Activated naive CD4-positive, alpha-beta T cell treated with anti-CD3 and anti-CD28 coated beads for 36 hours (primary cell): ENCODE measurements around the gene DNLZ. TPM values are rescaled to one million over a fixed set of nuclear protein-coding genes. Genes with fewer than 3 reads are reported as not detected.
A peak's percentile ranks its signal among the peaks of the same experiment; 100 is the strongest.

Experiments
- CTCF ChIA-PET: fragments of 350-600 bp; sonication (Branson Sonifier 250); formaldehyde crosslinking; loops from one replicate; lab custom pipeline; 2021; ENCODE audit warnings: antibody characterized with exemption; lab: Charles Lee
- DNase-seq: peaks from one replicate; pipeline ENCODE4 v3.0.0-alpha.2; 2020
- H3K27ac Mint-ChIP-seq: one replicate; pipeline ENCODE4 v1.8.0; 2021; ENCODE audit warnings: mild to moderate bottlenecking, mixed read lengths
- H3K27me3 Mint-ChIP-seq: one replicate; pipeline ENCODE4 v1.8.0; 2021; ENCODE audit warnings: low read depth, mixed read lengths
- H3K36me3 Mint-ChIP-seq: one replicate; pipeline ENCODE4 v1.8.0; 2021; ENCODE audit warnings: low read depth, mixed read lengths
- H3K4me1 Mint-ChIP-seq: one replicate; pipeline ENCODE4 v1.8.0; 2021; ENCODE audit warnings: low read depth, mixed read lengths
- H3K4me3 Mint-ChIP-seq: one replicate; pipeline ENCODE4 v1.8.0; 2021; ENCODE audit warnings: mild to moderate bottlenecking, moderate library complexity, mixed read lengths
- H3K9me3 Mint-ChIP-seq: one replicate; pipeline ENCODE4 v1.8.0; 2021; ENCODE audit warnings: mixed read lengths
- intact Hi-C: fragments of 100-400 bp; cut with micrococcal nuclease; formaldehyde crosslinking; loops from one replicate; pipeline ENCODE4 v1.15.1; 2023
- total RNA-seq, 2 experiments: library from RNA; stranded (reverse); gene quantifications; one replicate each; pipeline ENCODE4 v1.2.3, GENCODE V29; 2021

DNLZ gene
- total RNA-seq, 2 experiments from 2014 or later = 9.9 to 12.0 TPM

- DNase-seq = no peak
- Mint-ChIP-seq H3K4me1 (peaks cover 19% of the 10 kb centered on the region), H3K9me3 (no peaks in the 10 kb centered on the region), H3K36me3 (peaks cover 35% of the 10 kb centered on the region), H3K27ac (no peak overlapping the region), H3K4me3 (no peak overlapping the region), H3K27me3 (no peaks in the 10 kb centered on the region)
- intact Hi-C loops = no loop called here
- CTCF ChIA-PET = interaction anchor here (1.4 kb wide), 1 partner anchor 15 kb away, joined by 5 read pairs; no protein-coding TSS in a partner anchor
These were observed 32.0 kb upstream of the DNLZ start for GRCh38 chr9:136395345-136396218.

GRCh38 chr9:136395020-136395340 is 31.4 kb upstream of the DNLZ start:
- Mint-ChIP-seq H3K9me3 (no peaks in the 10 kb centered on the region), H3K27me3 (no peaks in the 10 kb centered on the region), H3K4me3 (no peak overlapping the region), H3K4me1 (peaks cover 18% of the 10 kb centered on the region), H3K27ac (peak overlapping the region; percentile 30), H3K36me3 (peaks cover 35% of the 10 kb centered on the region)
- no peak for DNase-seq
- CTCF ChIA-PET = no interaction called here
- intact Hi-C loops = no loop called here

- peaks cover 37% of the 10 kb centered on the region for H3K36me3 Mint-ChIP-seq
- no peak overlapping the region for H3K4me3 Mint-ChIP-seq
These were observed 30.9 kb upstream of the DNLZ start for GRCh38 chr9:136394312-136395019.

DNA sequence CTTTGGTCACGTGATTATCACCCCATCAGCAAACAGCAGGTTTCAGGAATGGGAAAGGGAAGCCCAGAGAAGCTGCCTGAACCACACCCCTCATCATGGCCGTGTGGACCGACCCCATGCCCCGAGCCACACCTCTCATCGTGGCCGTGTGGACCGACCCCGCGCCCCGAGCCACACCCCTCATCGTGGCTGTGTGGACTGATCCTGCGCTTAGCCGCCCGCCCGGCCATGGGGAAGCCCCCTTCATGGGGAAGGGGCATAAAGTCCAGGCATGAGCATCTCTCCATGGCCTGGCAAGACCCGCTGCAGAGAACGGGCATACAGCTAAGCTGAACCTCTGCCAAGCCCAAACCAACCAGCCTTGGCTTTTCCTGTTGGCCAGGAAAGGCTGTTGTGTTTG is 30.0 kb upstream of the DNLZ start:
- DNase-seq = no peak
- no peak overlapping the region for H3K27ac Mint-ChIP-seq
- intact Hi-C loops = no loop called here
- CTCF ChIA-PET = no interaction called here
- H3K27me3 Mint-ChIP-seq = no peaks in the 10 kb centered on the region
- peaks cover 31% of the 10 kb centered on the region for H3K36me3 Mint-ChIP-seq
- H3K9me3 Mint-ChIP-seq = no peaks in the 10 kb centered on the region
- no peak overlapping the region for H3K4me3 Mint-ChIP-seq
- H3K4me1 Mint-ChIP-seq = peaks cover 10% of the 10 kb centered on the region

More at GRCh38 chr9:136394312-136395019, 30.9 kb upstream of the DNLZ start:
- no peaks in the 10 kb centered on the region for H3K9me3 Mint-ChIP-seq
- peak overlapping the region; percentile 30 for H3K27ac Mint-ChIP-seq
- intact Hi-C loops = no loop called here
- H3K4me1 Mint-ChIP-seq = peaks cover 18% of the 10 kb centered on the region
- no peak for DNase-seq
- H3K27me3 Mint-ChIP-seq = no peaks in the 10 kb centered on the region
- CTCF ChIA-PET = no interaction called here

GRCh38 chr9:136392538-136393449 is 29.2 kb upstream of the DNLZ start:
- no peaks in the 10 kb centered on the region for H3K9me3 Mint-ChIP-seq
- CTCF ChIA-PET = no interaction called here
- no peak overlapping the region for H3K27ac Mint-ChIP-seq
- H3K4me3 Mint-ChIP-seq = no peak overlapping the region
- peaks cover 4% of the 10 kb centered on the region for H3K4me1 Mint-ChIP-seq
- intact Hi-C loops = no loop called here
- peaks cover 31% of the 10 kb centered on the region for H3K36me3 Mint-ChIP-seq
- no peak for DNase-seq
- H3K27me3 Mint-ChIP-seq = no peaks in the 10 kb centered on the region

GRCh38 chr9:136391737-136392537 is 28.4 kb upstream of the DNLZ start:
- peaks cover 34% of the 10 kb centered on the region for H3K36me3 Mint-ChIP-seq
- no peaks in the 10 kb centered on the region for H3K27me3 Mint-ChIP-seq
- no peak overlapping the region for H3K4me3 Mint-ChIP-seq
- peaks cover 1% of the 10 kb centered on the region for H3K4me1 Mint-ChIP-seq
- CTCF ChIA-PET = interaction anchor here (0.8 to 1.2 kb wide), 2 partner anchors 11 to 19 kb away, joined by 3 to 4 read pairs; no protein-coding TSS in a partner anchor
- H3K27ac Mint-ChIP-seq = no peak overlapping the region
- no peaks in the 10 kb centered on the region for H3K9me3 Mint-ChIP-seq
- intact Hi-C loops = no loop called here
- DNase-seq = no peak

DNA sequence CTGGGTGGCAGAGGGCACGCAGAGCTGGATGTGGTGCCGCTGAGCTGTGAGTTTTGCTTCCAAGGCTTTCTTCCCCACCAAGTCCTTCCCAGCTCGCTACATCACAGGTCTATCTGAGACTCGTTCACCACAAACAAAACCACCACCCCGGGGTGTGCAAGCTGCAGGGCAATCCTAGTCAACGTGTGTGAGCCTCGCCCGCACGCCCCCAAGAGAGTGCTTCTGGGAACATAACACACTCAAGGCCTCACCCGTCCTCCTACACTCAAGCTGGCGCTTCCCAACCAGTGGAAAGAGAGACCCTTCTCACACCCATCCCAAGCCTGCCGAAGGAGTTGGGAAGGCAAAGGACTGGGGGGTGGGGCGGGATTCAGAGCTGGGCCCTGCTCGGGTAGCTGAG is 25.9 kb upstream of the DNLZ start:
- no peak overlapping the region for H3K4me3 Mint-ChIP-seq
- H3K27me3 Mint-ChIP-seq = no peaks in the 10 kb centered on the region
- H3K36me3 Mint-ChIP-seq = peaks cover 38% of the 10 kb centered on the region
- intact Hi-C loops = no loop called here
- no peak for DNase-seq
- CTCF ChIA-PET = interaction anchor here (0.6 to 1.5 kb wide), 5 partner anchors 8 to 26 kb away, joined by 3 to 5 read pairs (median 3); partner anchors contain the start of gene DNLZ
- H3K9me3 Mint-ChIP-seq = no peaks in the 10 kb centered on the region
- H3K27ac Mint-ChIP-seq = no peak overlapping the region
- peaks cover 2% of the 10 kb centered on the region for H3K4me1 Mint-ChIP-seq

GRCh38 chr9:136387217-136387616 is 23.7 kb upstream of the DNLZ start:
- H3K27ac Mint-ChIP-seq = no peak overlapping the region
- no peaks in the 10 kb centered on the region for H3K9me3 Mint-ChIP-seq
- H3K36me3 Mint-ChIP-seq = peaks cover 40% of the 10 kb centered on the region
- CTCF ChIA-PET = no interaction called here
- no peak overlapping the region for H3K4me3 Mint-ChIP-seq
- no peaks in the 10 kb centered on the region for H3K27me3 Mint-ChIP-seq
- H3K4me1 Mint-ChIP-seq = peaks cover 2% of the 10 kb centered on the region
- DNase-seq = no peak
- intact Hi-C loops = no loop called here

DNA sequence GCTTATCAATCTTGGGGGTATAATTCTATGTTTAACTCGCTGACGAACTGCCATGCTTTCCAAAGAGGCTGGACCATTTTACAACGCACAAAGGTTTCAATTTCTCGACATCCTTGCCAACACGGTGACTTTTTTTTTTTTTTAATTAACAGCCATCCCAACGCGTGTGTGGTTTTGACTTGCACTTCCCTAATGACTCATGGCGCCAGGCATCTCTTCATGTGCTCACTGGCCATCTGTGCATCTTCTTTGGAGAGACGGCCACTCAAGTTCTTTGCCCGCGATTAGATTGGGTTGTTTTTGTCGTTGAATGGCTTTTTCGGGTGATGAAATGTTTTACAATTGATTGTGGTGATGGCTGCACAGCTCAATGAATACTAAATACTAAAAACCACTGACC is 22.5 kb upstream of the DNLZ start:
- Mint-ChIP-seq H3K27me3 (no peaks in the 10 kb centered on the region), H3K9me3 (no peaks in the 10 kb centered on the region), H3K4me3 (no peak overlapping the region), H3K4me1 (peaks cover 2% of the 10 kb centered on the region), H3K27ac (no peak overlapping the region), H3K36me3 (peaks cover 36% of the 10 kb centered on the region)
- intact Hi-C loops = no loop called here
- CTCF ChIA-PET = no interaction called here
- DNase-seq = no peak

DNA sequence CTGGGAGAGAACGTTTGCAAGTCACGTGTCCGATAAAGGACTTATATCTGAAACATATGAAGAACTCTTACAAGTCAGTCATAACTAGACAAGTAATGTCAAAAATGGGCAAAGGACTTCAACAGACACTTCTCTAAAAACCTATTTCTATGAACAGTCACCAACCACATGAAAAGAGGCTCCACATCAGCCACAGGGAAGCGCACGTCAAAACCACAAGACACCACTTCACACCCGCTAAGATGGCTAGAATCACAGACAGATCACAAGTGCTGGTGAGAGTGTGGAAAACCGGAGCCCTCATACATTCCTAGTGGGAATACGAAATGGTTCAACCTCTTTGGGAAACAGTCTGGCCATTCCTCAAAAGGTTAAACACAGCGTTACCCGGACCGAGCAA is 21.5 kb upstream of the DNLZ start:
- H3K4me3 Mint-ChIP-seq = no peak overlapping the region
- H3K36me3 Mint-ChIP-seq = peaks cover 36% of the 10 kb centered on the region

GRCh38 chr9:136383436-136383835 is 19.9 kb upstream of the DNLZ start:
- intact Hi-C loops = no loop called here
- peaks cover 2% of the 10 kb centered on the region for H3K4me1 Mint-ChIP-seq
- no peaks in the 10 kb centered on the region for H3K27me3 Mint-ChIP-seq
- CTCF ChIA-PET = interaction anchor here (0.6 kb wide), 1 partner anchor 133 kb away, joined by 3 read pairs; no protein-coding TSS in a partner anchor
- peaks cover 30% of the 10 kb centered on the region for H3K36me3 Mint-ChIP-seq
- H3K9me3 Mint-ChIP-seq = no peaks in the 10 kb centered on the region
- H3K4me3 Mint-ChIP-seq = no peak overlapping the region
- no peak overlapping the region for H3K27ac Mint-ChIP-seq
- no peak for DNase-seq

More for the DNA sequence above, 21.5 kb upstream of the DNLZ start:
- intact Hi-C loops = no loop called here
- no peak overlapping the region for H3K27ac Mint-ChIP-seq
- DNase-seq = no peak
- CTCF ChIA-PET = interaction anchor here (0.8 kb wide), 1 partner anchor 22 kb away, joined by 3 read pairs; no protein-coding TSS in a partner anchor
- no peaks in the 10 kb centered on the region for H3K9me3 Mint-ChIP-seq
- H3K4me1 Mint-ChIP-seq = peaks cover 2% of the 10 kb centered on the region
- no peaks in the 10 kb centered on the region for H3K27me3 Mint-ChIP-seq
